CD1c-positive myeloid dendritic cell (primary cell): ENCODE measurements around the gene ATP6V1G2.

Source experiments
- DNase-seq: peaks from one replicate; pipeline ENCODE4 v3.0.0-alpha.2; 2016; ENCODE audit errors: extremely low spot score

The ATP6V1G2 gene

DNA sequence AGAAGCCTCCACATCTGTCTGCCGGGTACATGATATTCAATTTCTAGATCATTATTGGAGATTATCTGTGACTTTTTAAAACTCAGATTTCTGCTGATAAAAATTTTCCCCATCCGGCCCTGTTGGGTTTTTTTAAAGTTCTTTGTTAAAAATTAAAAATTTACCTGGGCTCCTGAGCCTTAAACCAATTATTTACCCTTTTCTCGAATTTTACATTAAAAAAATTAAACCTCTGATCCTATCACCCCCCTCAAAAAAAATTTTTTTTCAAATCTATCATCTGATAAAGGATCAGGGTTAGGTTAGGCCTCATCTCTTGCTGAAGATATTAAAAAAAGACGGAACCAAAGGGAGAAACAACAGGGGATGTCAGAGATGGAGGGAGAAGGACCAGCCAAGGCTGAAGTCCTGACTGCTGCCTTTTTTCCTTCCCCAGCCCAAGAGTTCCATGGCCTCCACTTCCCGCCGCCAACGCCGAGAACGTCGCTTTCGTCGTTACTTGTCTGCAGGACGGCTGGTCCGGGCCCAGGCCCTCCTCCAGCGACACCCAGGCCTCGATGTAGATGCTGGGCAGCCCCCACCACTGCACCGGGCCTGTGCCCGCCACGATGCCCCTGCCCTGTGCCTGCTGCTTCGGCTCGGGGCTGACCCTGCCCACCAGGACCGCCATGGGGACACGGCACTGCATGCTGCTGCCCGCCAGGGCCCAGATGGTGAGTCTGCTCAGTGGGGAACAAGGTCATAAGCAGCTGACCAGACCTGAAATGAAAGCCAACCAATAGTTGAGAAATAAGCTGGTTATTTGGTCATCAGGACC lies 1.5 kb upstream of the ATP6V1G2 start:
- DNase-seq, result no peak

DNA sequence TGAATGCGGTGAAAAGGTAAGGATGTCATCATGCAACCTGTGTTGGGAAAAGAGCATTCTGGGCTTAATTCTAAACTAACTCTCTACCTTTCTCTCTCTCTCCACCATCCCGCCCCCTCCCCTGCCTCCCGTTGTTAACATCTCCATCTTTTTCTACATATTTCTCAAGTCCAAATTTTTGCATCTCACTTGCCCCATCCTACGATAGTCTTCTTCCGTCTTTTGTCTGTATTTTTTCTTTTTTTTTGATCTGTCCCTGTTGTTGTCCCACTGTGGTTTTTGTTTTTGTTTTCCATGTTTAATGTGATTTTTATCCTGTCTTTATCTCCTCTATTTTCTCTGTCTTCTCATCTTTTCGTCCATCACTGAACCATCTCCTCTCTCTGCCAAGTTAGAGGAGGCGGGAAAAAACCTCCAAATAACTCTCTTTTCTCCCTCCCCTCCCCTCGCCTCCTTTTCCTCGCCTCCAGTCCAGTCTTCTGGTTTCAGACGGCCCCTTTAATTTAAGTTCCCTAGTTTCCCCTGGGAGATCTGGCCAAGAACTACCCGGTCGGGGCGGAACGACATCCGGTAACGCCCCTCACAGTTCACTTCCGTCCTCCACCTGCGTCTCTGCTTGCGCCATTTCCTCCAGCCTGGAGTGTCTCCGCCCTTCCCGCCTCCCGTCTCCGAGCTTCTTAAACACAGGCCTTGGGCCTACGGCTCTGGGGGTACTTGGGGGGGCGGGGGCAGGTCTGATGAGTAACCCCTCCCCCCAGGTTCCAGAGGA lies 734 bp upstream of the ATP6V1G2 start, which contains the start of gene NFKBIL1:
TSS of gene NFKBIL1 (plus strand) at position 651 of the 769 bp plus-strand sequence. CDS start at position 738, 87 bp downstream.
- peak; percentile 95 for DNase-seq

DNA sequence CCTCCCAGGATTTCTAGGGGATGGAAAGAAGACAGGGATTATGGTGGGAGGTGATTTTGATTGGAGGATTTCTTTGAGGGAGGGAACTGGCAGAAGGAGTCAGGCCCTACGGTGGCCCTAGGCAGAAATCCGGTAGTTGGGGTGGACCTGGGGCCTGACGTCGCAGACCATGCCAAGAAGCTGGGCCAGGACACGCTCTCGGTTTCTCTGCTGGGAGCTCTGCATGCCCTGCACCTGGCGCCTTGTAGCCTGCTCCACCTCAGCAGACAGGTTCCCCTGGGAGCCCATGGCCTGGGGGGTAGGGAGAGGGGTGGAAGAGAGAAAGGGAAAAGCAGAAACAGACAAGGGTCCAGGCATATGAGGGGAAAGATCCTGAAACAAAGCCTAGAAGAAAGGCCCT lies 1.1 kb downstream of the ATP6V1G2 start:
- DNase-seq, result no peak

DNA sequence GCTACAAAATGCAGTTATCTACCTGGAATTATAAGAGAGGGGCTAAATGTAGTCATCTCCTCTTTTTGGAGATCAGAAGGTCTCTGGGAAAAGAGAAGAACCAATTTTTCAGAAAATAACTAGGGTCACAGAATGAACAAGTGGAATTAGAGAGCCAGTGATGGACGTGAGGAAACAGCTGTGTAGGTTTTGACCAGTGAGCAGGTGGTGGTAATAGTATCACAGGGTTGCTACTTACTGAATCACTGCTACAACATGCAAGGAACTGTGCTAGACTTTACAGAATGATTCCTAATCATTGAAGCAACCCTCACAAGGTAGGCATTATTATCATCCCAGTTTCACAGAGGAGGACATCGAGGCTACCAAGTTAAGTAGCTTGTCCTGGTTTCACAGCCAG lies 1.7 kb downstream of the ATP6V1G2 start:
- DNase-seq, result no peak

DNA sequence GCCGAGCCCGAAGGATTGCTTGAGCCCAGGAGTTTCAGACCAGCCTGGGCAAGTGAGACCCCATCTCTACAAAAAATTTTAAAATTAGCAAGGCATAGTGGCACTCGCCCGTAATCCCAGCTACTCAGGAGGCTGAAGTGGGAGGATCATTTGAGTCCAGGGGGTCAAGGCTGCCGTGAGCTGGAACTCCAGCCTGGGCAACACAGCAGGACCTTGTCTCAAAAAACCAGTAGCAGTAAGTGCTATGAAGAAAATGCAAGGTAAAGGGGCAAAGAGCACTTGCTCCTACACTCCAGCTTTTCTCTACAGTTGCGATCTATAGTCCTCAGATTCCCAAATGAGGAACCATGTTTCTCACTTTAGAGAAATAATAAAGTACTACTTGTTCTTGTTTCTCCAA lies 2.8 kb downstream of the ATP6V1G2 start:
- no peak for DNase-seq

DNA sequence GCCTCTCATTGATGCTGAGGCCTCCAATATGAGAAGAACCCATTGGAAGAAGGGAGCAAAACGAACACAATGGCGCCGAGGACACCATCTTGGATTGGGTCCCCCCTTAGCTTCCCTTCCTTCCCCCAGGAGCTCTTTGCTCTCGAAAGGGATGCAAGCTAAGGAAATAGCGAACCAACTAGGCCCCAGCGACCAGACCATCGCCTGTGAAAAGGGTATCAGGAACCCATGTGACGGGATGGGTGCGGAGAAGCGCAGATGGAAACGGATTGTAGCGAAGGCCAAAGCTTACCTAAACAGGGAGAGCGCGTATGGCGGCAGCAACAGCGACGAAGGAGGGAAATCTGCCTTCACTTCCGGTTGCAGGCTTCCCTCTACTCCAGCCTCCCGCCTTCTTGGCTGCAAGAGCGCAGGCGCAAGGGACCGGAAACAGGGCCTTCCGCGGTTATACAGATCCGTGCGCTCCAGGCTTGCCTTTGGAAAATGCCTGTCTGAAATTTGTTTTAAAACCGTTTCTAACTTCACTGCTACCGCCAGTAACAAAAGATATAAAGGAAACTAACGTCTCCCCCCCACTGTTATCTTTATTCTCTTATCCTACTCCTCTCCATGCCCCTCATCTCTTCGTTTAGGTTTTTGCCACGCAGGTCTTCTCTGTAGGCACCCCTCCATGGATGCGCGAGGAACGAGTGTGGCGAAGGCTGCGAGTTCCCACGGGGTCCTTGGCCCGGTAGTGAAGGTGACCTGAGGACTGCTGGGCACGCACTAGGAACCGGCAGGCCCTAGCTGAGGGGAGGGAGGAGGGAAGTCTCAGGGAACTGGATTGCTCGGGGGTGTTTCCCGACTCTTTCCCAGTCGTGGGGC lies 4.5 kb downstream of the ATP6V1G2 start, which contains the start of gene DDX39B:
TSS of gene DDX39B (minus strand) at position 346 of the 864 bp plus-strand sequence. CDS start 1,471 bp downstream, outside the sequence.
- peak; percentile 98 for DNase-seq

DNA sequence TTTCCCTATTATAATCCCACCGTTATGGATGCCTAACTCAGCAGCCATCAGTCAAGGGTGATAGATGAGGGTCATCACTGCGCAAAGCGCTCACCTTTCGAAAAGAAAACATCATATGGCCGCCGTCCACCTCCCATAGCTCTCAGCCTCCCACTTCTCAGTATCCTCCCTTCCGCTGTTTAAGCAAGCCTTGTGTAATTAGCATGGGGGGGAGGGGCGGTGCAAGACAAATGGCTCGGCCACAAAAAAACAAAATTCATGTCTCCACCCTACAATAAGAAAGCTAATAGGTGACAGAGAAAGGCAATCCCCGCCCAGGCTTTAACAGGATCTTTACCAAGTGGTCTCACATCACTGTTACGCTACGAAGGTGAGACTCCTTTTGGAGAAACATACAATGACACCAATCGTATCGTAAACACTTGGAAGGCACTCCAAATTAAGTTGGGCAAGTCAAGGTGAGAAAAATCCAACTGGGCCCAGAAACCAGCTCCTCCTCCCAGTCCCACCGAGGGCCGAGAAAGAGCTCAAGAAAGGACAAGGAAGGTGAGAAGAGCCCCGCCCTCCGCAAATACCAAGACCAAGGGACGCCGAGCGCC lies 5.2 kb downstream of the ATP6V1G2 start:
- peak; percentile 48 for DNase-seq

DNA sequence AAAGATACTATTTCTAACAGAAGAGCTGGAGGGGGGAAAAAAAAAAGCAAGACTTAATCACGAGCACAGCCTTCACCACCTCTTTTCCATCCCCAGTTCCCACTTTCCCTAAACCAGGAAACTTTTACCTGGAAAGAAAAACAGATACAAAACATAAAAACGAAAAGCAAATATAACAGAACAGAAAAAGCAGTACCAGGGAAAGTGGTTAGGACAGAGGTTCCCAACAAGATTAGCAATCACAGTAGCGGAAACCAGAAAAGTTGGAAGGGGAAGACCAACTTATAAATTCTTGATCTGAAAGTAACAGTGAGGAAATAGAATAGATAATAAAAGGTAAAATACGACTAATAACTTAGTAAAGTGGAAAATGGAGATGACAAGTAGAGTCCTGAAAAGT lies 5.8 kb downstream of the ATP6V1G2 start:
- no peak for DNase-seq

DNA sequence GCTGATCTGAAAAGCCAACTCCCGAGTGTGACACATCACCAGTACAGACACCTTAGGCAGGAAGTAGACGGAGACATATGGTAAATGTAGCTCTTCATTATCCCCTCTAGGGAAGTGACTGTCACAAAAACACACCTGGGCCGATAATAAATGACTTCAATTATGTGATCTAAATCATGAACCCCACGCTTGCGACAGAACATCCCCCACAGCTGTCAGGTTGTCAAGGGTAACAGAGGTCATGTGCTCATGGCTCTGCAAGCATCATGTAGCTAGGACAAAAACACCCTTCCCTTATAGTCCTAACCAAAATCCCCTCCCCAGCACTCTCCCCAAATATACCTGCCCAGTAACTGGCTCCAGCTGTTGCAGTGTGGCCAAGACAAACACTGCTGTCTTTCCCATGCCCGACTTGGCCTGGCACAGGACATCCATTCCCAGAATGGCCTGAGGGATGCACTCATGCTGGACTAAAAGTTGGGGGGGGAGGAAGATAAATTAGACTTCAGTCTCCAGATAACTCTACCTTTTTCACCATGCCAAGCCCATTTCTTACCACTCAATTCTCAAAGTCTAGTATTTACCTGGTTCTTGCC lies 7.5 kb downstream of the ATP6V1G2 start:
- no peak for DNase-seq

DNA sequence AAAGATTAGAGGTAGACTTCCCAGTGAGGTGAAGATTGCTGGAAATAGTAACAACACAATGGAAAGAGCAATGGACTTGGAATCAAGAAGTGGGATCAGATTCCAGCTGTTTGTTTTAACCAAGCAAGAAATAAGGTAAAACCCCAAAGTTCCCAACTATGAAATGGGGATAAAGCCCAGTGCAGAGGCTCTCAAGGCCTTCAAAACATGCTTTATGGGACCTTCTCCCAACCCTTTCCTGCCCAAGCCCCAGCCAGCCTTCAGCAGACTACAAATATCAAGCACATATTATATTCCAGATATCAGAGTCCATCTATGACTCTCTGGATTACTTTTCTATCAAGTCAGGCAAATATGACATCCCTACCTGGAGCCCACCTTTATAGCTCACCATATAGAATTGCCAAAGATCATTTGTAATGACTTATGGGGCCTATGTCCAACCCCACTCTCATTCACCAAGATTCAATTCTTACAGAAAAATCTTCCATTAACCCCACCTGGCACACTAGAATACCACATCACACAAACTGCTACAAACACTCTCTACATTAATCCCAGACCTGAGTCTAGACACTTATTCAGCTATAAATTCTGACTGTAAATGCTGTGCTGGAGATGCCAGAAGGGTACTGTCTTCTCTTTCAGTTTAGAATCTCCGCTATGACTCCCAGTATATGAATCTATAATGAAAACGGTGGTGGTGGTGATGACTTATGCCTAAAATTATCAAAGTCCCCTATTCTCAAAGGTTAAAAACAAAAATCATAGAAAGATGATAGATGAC lies 10.7 kb downstream of the ATP6V1G2 start:
- DNase-seq, result no peak

DNA sequence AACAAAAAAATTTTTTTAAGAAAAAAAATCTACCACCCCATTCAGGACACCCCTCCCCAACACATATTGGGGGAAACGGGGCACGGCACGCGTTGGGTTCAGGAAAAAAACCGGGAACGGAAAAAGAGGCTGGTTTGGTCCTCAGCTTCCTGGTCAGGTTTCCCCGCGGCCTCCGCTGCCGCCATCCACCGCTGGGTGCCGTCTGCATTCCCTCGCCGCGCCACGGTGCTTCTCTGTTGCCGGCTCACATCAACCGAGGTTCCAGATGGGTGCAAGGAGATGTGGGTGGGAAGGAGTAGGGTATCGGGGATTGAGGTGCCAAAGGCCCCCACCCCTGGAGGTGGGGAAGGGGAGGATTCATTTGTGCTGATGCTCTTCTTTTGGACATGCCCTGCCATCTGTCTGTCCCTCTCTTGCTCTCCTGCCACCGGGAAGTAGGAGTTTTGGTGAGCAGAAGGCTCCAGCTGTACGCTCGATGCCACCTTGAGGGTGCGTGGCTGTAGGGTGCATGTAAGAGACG lies 11.8 kb downstream of the ATP6V1G2 start:
- DNase-seq, result no peak

DNA sequence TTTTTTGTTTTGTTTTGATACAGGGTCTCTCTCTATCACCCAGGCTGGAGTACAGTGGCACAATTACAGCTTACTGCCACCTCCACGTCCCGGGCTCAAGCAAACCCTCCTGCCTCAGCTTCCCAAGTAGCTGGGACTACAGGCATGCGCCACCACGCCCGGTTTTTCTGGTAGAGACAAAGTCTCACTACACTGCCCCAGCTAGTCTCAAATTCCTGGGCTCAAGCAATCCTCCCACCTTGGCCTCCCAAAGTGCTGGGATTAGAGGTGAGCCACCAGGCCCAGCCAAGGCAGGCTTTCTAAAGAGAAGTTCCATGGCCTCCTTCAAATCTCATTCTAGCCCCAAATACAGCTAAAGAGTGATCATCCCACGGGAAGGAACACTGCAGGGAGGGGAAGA lies 12.4 kb downstream of the ATP6V1G2 start:
- no peak for DNase-seq

DNA sequence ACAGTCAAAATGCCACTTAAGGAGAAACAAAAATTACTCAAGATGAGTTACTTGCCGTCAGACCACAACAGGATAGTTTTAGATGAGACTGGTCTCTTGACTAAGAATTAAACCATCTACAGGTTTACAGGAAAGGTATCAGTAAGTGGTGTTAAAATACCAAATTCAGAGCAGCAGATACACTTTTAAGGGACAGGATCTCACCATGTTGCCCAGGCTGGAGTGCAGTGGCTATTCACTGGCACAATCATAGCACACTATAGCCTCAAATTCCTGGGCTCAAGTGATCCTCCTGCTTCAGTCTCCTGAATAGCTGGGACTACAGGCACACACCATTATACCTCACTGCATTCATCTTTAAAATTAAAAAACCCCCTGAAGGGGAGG lies 13.0 kb downstream of the ATP6V1G2 start:
- DNase-seq, result no peak

DNA sequence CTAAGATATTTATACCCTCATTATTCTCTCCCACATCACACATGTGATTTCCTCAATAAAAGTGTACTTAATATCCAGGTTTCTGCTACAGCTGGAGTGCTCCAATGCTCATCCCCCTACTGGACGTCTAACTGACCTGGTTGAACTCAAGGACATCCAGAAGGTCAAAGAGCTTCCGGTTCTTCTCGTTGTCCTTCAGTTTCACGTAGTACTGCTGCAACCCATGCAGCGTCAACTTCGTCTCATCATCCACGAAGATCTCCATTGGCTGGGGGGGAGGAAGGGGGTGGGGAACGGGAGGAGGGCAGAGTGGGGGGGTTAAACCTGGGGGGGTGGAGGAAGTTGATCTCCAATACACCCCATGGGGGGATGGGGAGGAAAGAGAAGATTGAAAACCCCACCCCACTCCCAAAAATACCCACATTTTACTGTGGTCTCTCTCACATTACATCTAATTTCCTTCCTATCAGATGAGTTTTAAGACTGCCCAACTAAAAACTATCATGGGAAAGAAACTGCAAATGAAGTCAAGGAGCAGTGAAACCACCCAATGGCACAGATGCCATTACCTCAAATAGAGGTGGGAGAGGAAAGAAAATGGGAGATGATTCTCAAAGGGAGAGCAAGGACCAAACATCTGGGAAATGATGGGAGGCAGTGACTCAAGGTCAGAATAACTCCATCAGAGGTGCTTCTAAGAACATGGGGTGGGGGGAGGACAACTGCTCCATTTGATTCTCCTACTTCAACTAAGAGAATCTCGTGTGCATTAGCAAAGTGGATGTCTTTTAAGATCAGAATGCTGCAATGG lies 13.6 kb downstream of the ATP6V1G2 start:
- no peak for DNase-seq

DNA sequence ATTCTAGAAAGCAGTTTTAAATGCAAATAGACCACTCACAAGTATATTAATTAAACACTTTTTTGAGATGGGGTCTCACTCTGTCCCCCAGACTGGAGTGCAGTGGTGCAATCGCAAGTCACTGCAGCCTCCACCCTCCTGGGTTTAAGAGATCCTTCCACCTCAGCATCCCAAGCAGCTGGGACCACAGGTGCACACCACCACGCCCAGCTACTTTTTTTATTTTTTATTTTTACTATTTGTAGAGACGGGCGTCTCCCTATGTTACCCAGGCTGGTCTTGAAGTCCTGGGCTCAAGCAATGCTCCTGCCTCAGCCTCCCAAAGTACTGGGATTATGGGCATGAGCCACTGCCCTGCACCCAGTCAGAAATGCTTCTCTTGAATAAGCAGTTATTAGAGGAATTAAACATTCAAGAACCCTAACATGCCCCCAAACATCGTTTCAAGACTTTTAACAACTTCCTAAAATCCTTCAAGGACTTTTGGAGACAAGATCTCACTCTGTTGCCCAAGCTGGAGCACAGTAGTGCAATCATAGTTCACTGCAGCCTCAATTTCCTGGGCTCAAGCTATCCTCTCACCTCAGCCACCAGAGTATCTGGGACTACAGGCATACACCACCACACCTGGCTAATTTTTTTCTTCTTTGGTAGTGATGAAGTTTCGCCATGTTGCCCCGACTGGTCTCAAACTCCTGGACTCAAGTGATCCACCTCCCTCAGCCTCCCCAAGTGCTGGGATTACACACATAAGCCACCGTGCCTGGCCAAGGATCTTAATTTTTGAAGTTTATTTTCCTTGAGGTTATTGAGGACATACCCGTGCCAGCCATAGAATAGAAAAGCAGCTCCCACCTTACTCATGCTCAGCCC lies 14.4 kb downstream of the ATP6V1G2 start:
- no peak for DNase-seq

DNA sequence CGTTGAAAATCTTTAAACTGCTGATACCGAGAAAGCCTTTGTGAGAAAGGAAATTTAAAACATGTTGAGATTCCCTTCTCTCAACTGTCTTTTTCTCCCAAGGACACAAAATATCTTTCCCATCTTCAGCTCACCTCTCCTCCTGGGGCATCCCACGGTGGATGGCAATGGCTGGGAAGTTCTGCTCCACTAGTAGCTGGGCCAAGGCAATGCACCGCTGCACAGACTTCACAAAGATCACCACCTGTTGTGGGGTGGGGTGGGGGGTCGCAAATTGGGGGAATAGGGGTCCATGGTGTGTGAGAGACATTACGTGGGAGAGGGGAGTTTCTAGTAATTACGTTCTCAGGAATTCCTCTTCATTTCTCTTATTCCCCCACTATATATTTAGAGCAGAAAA lies 15.2 kb downstream of the ATP6V1G2 start:
- DNase-seq, result no peak

DNA sequence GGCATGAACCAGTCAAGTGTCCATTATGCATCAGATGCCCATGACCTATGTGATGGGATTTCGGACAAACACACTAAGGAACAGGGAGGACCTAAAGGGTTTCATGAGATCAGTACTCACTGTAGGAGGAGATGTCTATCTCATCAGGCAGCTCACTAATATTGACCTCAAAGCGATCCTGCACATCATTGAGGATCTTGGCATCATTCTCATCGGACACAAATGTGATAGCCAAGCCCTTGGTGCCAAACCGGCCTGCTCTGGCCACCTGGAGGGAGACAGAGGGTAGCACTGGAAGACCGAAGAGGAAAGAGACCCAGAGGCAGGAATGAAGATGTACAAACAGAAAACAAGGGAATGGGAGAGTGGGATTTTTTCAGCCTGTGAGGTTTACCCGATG lies 15.7 kb downstream of the ATP6V1G2 start:
- no peak for DNase-seq
